Measurements from ENCODE around the gene MTA2.

Gene MTA2

GRCh38 chr11:62612366-62613290 lies 11.0 kb upstream of the MTA2 start, which contains the start of the genes EML3 and ROM1:
EML3 (minus strand) TSS chr11:62612775; CDS start chr11:62612457, 318 bp downstream.
ROM1 (plus strand) TSS chr11:62613257; CDS start chr11:62613282, 25 bp downstream.
- peak; percentile 75 for DNase-seq (ENCODE audit: low read depth)

- no peak for DNase-seq (ENCODE audit: low read depth)
These were observed 10.2 kb upstream of the MTA2 start for GRCh38 chr11:62611705-62612365.

- DNase-seq (ENCODE audit: low read depth): no peak
These were observed 9.4 kb upstream of the MTA2 start for GRCh38 chr11:62610814-62611704.

- no peak for DNase-seq (ENCODE audit: low read depth)
These were observed 8.7 kb upstream of the MTA2 start for GRCh38 chr11:62610403-62610802.

- DNase-seq (ENCODE audit: low read depth): no peak
These were observed 7.1 kb upstream of the MTA2 start for GRCh38 chr11:62608776-62609175.

GRCh38 chr11:62607714-62608113 lies 6.0 kb upstream of the MTA2 start:
- DNase-seq (ENCODE audit: low read depth): no peak

- no peak for DNase-seq (ENCODE audit: low read depth)
These were observed 4.2 kb upstream of the MTA2 start for GRCh38 chr11:62605902-62606301.

- no peak for DNase-seq (ENCODE audit: low read depth)
These were observed 3.8 kb upstream of the MTA2 start for GRCh38 chr11:62605467-62605866.

- DNase-seq (ENCODE audit: low read depth): no peak
These were observed 2.9 kb upstream of the MTA2 start for GRCh38 chr11:62604460-62605120.

GRCh38 chr11:62603776-62604299 lies 2.2 kb upstream of the MTA2 start:
- DNase-seq (ENCODE audit: low read depth): no peak

- no peak for DNase-seq (ENCODE audit: low read depth)
These were observed 1.4 kb upstream of the MTA2 start for GRCh38 chr11:62603072-62603408.

GRCh38 chr11:62602141-62603071 lies 741 bp upstream of the MTA2 start:
- no peak for DNase-seq (ENCODE audit: low read depth)

GRCh38 chr11:62601122-62601371 lies 618 bp downstream of the MTA2 start:
- no peak for DNase-seq (ENCODE audit: low read depth)

GRCh38 chr11:62600367-62601121 lies 1.1 kb downstream of the MTA2 start:
- peak; percentile 16 for DNase-seq (ENCODE audit: low read depth)

GRCh38 chr11:62599901-62600300 lies 1.8 kb downstream of the MTA2 start:
- no peak for DNase-seq (ENCODE audit: low read depth)

- peak; percentile 95 for DNase-seq (ENCODE audit: low read depth)
These were observed 2.5 kb downstream of the MTA2 start for GRCh38 chr11:62599069-62599696.

- no peak for DNase-seq (ENCODE audit: low read depth)
These were observed 6.5 kb downstream of the MTA2 start for GRCh38 chr11:62595124-62595523.

- DNase-seq (ENCODE audit: low read depth): peak; percentile 71
These were observed 8.1 kb downstream of the MTA2 start for GRCh38 chr11:62593434-62594044.

GRCh38 chr11:62592989-62593421 lies 8.7 kb downstream of the MTA2 start:
- DNase-seq (ENCODE audit: low read depth): no peak

Measured in T follicular helper cell (primary cell).